ENCODE measurements around the gene ATP1B2.

GRCh38 chr17:7636163-7636562 lies 14.6 kb upstream of the ATP1B2 start:
- no peak for TF ChIP-seq YY1 (IDR thresholded peaks at IDR 0.05; ENCODE audit: insufficient read depth, insufficient read length)
- TF ChIP-seq ZNF274 (IDR thresholded peaks at IDR 0.05; ENCODE audit: low read depth, low read length): no peak

Measured in NT2/D1 (cell line).